ENCODE results near the gene KPNA4. TPM values are rescaled to one million over a fixed set of nuclear protein-coding genes. Genes with fewer than 3 reads are reported as not detected.
A peak's percentile ranks its signal among the peaks of the same experiment; 100 is the strongest.

KPNA4 gene
- total RNA-seq, 1 donor from 2014 or later: 75.0 TPM

DNA sequence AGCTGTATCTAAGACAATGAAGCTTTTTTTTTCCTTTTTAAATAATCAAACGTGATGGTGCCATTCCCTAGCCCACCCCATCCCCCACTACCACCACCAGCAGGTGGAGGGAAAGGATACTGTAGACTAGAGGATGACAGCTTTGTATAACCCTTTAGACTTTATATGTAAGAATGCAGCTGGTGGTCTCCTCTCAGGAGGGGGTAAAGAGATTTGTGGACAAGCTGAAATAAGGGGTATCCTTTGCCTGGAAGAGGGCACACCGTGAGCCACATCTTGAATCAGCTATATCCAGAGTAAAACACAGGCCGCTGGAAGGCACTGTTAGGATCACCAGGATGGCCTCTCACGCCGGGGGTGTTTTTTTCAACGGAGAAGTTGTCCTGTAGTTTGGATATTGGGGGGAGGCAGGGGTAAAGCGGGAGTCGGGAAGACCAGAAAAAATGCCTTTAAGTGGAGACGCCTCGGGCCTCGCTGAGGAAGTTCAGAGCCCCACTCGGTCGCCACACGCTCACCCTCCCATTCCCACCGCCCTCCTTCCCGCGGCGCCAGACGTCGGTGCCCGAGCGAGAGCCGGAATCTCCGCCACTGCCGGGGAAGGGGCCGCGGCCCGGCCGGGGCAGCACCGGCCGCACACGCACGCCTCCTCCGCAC, 986 bp downstream of the KPNA4 start:
- no peak for DNase-seq (ENCODE audit: low spot score)
- Mint-ChIP-seq H3K27me3 (ENCODE audit: low read depth) (no peaks in the 10 kb centered on the region), H3K36me3 (ENCODE audit: low read depth) (peaks cover 4% of the 10 kb centered on the region)

DNA sequence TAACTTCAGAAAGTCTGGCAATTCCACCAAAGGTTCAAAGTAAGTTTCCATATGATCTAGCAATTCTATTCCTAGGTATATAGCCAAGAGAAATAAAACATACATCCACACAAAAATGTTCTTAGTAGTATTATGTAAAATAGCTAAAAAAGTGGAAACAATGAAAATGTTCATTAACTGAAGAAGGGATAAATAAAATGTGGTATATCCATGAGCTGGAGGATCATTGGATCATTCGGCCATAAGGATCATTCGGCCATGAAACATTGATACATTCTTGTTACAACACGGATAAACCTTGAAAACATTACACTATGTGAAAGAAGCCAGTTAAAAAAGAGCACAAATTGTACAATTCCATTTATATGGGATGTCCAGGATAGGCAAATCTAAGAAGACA, 2.4 kb downstream of the KPNA4 start:
- H3K4me3 Mint-ChIP-seq (ENCODE audit: unreplicated experiment): peak overlapping the region; percentile 89
- H3K36me3 Mint-ChIP-seq (ENCODE audit: low read depth): no peaks in the 10 kb centered on the region
- H3K4me1 Mint-ChIP-seq (ENCODE audit: low read depth): peaks cover 69% of the 10 kb centered on the region
- H3K27ac Mint-ChIP-seq (ENCODE audit: unreplicated experiment): peak overlapping the region; percentile 30
- no peak for DNase-seq (ENCODE audit: low spot score)
- H3K27me3 Mint-ChIP-seq (ENCODE audit: low read depth): no peaks in the 10 kb centered on the region
- no peaks in the 10 kb centered on the region for H3K9me3 Mint-ChIP-seq (ENCODE audit: low read depth)
- TF ChIP-seq, protein P1, sequence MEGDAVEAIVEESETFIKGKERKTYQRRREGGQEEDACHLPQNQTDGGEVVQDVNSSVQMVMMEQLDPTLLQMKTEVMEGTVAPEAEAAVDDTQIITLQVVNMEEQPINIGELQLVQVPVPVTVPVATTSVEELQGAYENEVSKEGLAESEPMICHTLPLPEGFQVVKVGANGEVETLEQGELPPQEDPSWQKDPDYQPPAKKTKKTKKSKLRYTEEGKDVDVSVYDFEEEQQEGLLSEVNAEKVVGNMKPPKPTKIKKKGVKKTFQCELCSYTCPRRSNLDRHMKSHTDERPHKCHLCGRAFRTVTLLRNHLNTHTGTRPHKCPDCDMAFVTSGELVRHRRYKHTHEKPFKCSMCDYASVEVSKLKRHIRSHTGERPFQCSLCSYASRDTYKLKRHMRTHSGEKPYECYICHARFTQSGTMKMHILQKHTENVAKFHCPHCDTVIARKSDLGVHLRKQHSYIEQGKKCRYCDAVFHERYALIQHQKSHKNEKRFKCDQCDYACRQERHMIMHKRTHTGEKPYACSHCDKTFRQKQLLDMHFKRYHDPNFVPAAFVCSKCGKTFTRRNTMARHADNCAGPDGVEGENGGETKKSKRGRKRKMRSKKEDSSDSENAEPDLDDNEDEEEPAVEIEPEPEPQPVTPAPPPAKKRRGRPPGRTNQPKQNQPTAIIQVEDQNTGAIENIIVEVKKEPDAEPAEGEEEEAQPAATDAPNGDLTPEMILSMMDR (IDR thresholded peaks at IDR 0.05): no peak

More for the DNA sequence above, 986 bp downstream of the KPNA4 start:
- TF ChIP-seq, protein P1 (IDR thresholded peaks at IDR 0.05): peak; percentile 29
- Mint-ChIP-seq H3K4me1 (ENCODE audit: low read depth) (peaks cover 61% of the 10 kb centered on the region), H3K4me3 (ENCODE audit: unreplicated experiment) (peak overlapping the region; percentile 89), H3K27ac (ENCODE audit: unreplicated experiment) (peak overlapping the region; percentile 96), H3K9me3 (ENCODE audit: low read depth) (no peaks in the 10 kb centered on the region)

DNA sequence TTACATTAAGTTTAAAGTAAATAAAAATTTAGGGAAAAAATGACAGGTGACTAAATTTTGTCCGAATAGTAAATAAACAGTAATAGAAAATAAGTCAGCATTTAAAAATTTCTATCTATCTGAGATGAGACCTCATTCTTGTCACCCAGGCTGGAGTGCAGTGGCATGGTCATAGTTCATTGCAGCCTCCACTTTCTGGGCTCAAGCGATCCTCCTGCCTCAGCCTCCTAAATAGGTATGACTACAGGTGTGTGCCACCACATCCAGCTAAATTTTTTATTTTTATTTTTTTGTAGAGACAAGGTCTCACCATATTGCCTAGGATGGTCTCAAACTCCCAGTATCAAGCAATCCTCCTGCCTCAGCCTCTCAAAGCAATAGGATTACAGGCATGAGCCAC, 7.8 kb downstream of the KPNA4 start:
- H3K4me1 Mint-ChIP-seq (ENCODE audit: low read depth): peaks cover 57% of the 10 kb centered on the region
- no peaks in the 10 kb centered on the region for H3K27me3 Mint-ChIP-seq (ENCODE audit: low read depth)
- H3K36me3 Mint-ChIP-seq (ENCODE audit: low read depth): no peaks in the 10 kb centered on the region
- no peaks in the 10 kb centered on the region for H3K9me3 Mint-ChIP-seq (ENCODE audit: low read depth)
- no peak for DNase-seq (ENCODE audit: low spot score)
- H3K27ac Mint-ChIP-seq (ENCODE audit: unreplicated experiment): no peak overlapping the region
- TF ChIP-seq, protein P1 (IDR thresholded peaks at IDR 0.05): no peak
- H3K4me3 Mint-ChIP-seq (ENCODE audit: unreplicated experiment): no peak overlapping the region

DNA sequence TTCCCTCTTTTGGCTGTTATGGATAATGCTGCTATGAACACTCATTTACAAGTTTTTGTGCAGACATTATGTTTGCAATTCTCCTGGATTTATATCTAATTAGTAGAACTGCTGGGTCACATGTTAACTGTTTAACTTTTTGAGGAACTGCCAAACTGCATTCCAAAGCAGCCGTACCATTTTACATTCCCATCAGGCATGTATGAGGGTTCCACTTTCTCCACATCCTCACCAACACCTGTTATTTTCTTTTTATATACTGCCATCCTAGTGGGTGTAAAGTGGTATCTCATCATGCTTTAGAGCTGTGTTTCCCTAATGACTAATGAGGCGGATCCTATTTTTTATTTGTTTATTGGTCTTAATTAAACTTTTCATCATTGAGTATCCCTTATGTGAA, 9.2 kb downstream of the KPNA4 start:
- H3K36me3 Mint-ChIP-seq (ENCODE audit: low read depth): peaks cover under 1% of the 10 kb centered on the region
- TF ChIP-seq, protein P1 (IDR thresholded peaks at IDR 0.05): no peak
- H3K4me3 Mint-ChIP-seq (ENCODE audit: unreplicated experiment): no peak overlapping the region
- H3K27ac Mint-ChIP-seq (ENCODE audit: unreplicated experiment): peak overlapping the region; percentile 32
- H3K4me1 Mint-ChIP-seq (ENCODE audit: low read depth): peaks cover 43% of the 10 kb centered on the region
- no peaks in the 10 kb centered on the region for H3K27me3 Mint-ChIP-seq (ENCODE audit: low read depth)
- no peak for DNase-seq (ENCODE audit: low spot score)
- H3K9me3 Mint-ChIP-seq (ENCODE audit: low read depth): peaks cover 3% of the 10 kb centered on the region

DNA sequence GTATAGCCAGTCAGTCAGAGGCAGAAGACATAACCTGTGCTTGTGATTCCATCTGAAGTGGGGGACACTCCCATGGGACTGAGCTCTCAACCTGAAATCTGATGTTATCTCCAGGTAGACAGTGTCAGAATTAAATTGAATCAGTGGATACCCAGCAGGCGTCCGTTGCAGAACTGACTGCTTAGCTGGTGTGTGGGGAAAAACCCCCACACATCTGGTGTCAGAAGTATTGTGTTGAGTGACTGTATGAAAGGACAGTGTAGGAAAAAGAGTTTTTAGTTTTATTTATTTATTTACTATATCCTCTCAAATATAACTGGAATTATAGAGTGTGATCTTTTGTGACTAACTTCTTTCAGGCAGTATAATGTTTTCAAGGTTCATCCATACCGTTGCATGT, 10.4 kb downstream of the KPNA4 start:
- no peak overlapping the region for H3K27ac Mint-ChIP-seq (ENCODE audit: unreplicated experiment)
- H3K36me3 Mint-ChIP-seq (ENCODE audit: low read depth): peaks cover 8% of the 10 kb centered on the region
- TF ChIP-seq, protein P1 (IDR thresholded peaks at IDR 0.05): no peak
- H3K9me3 Mint-ChIP-seq (ENCODE audit: low read depth): peaks cover 10% of the 10 kb centered on the region
- peaks cover 32% of the 10 kb centered on the region for H3K4me1 Mint-ChIP-seq (ENCODE audit: low read depth)
- H3K4me3 Mint-ChIP-seq (ENCODE audit: unreplicated experiment): no peak overlapping the region
- no peak for DNase-seq (ENCODE audit: low spot score)
- no peaks in the 10 kb centered on the region for H3K27me3 Mint-ChIP-seq (ENCODE audit: low read depth)
